AG04449 (cell line): ENCODE data around the gene FADS6.

Experiments
- CTCF ChIA-PET: fragments of 350-600 bp; formaldehyde crosslinking; extraction: SDS; loops from one replicate; lab custom pipeline; 2021; ENCODE audit warnings: antibody characterized with exemption; lab: Yijun Ruan, JAX
- POLR2A ChIA-PET: fragments of 400-600, 350-600 bp; formaldehyde crosslinking; extraction: SDS; loops from one replicate; lab custom pipeline; 2020; ENCODE audit warnings: antibody characterized with exemption, inconsistent platforms; lab: Yijun Ruan, JAX
- DNase-seq: peaks from one replicate; pipeline ENCODE4 v3.0.0-alpha.2; 2010; ENCODE audit warnings: low read depth, low spot score
- H3K4me3 ChIP-seq: 2 replicates; pipeline ENCODE4 v1.5.1; 2011; ENCODE audit warnings: low read depth, mild to moderate bottlenecking, control low read depth, low read length
- CTCF ChIP-seq: IDR thresholded peaks from one replicate; pipeline ENCODE4 v1.5.1; 2011; ENCODE audit warnings: mild to moderate bottlenecking, moderate library complexity, low read length, control low read depth, inconsistent platforms; ENCODE audit not compliant: insufficient read depth; ENCODE audit errors: missing control alignments

FADS6 gene

GRCh38 chr17:74857191-74857590 is 36.2 kb downstream of the FADS6 start:
- no peak for DNase-seq
- POLR2A ChIA-PET, result no interaction called here

GRCh38 chr17:74856112-74856511 is 37.3 kb downstream of the FADS6 start:
- no peak for DNase-seq
- H3K4me3 ChIP-seq, result no peak overlapping the region
- no peak for TF ChIP-seq CTCF
- ChIA-PET POLR2A (no interaction called here), CTCF (interaction anchor here (7.6 to 20.6 kb wide), 5 partner anchors 8 to 110 kb away, joined by 58 to 692 read pairs (median 185); partner anchors contain the start of gene NHERF1)

More at GRCh38 chr17:74857191-74857590, 36.2 kb downstream of the FADS6 start:
- CTCF ChIA-PET, result interaction anchor here (7.6 to 20.6 kb wide), 5 partner anchors 7 to 111 kb away, joined by 58 to 692 read pairs (median 185); partner anchors contain the start of gene NHERF1
- no peak for TF ChIP-seq CTCF
- H3K4me3 ChIP-seq, result no peak overlapping the region

GRCh38 chr17:74855323-74855722 is 38.1 kb downstream of the FADS6 start:
- ChIA-PET CTCF (interaction anchor here (7.6 to 20.6 kb wide), 4 partner anchors 8 to 61 kb away, joined by 58 to 692 read pairs (median 178); no protein-coding TSS in a partner anchor), POLR2A (no interaction called here)
- no peak for DNase-seq
- H3K4me3 ChIP-seq, result no peak overlapping the region
- no peak for TF ChIP-seq CTCF

GRCh38 chr17:74854792-74855191 is 38.6 kb downstream of the FADS6 start:
- ChIA-PET CTCF (interaction anchor here (8.8 to 20.6 kb wide), 2 partner anchors 9 to 61 kb away, joined by 81 to 692 read pairs; no protein-coding TSS in a partner anchor), POLR2A (no interaction called here)
- no peak for DNase-seq
- TF ChIP-seq CTCF, result no peak
- no peak overlapping the region for H3K4me3 ChIP-seq

GRCh38 chr17:74853669-74854068 is 39.8 kb downstream of the FADS6 start:
- TF ChIP-seq CTCF, result no peak
- POLR2A ChIA-PET, result no interaction called here
- CTCF ChIA-PET, result interaction anchor here (0.8 to 20.6 kb wide), 3 partner anchors 10 to 60 kb away, joined by 3 to 692 read pairs (median 81); no protein-coding TSS in a partner anchor
- no peak for DNase-seq
- H3K4me3 ChIP-seq, result no peak overlapping the region

GRCh38 chr17:74853048-74853397 is 40.4 kb downstream of the FADS6 start:
- no peak for DNase-seq
- no peak for TF ChIP-seq CTCF
- H3K4me3 ChIP-seq, result no peak overlapping the region
- POLR2A ChIA-PET, result no interaction called here
- CTCF ChIA-PET, result interaction anchor here (1.4 to 20.6 kb wide), 3 partner anchors 10 to 59 kb away, joined by 7 to 692 read pairs (median 81); no protein-coding TSS in a partner anchor
